GM10266 (cell line): ENCODE measurements around the gene SFTPD.
"Not testable (repeated sequence)": the region's sequence is repeated elsewhere in the genome, so short reads cannot be mapped to it uniquely, and the experiment has no call there.

Experiments
- DNase-seq: peaks from one replicate; pipeline ENCODE4 v3.0.0; 2012; ENCODE audit errors: extremely low spot score
- CTCF ChIP-seq: IDR thresholded peaks from 2 replicates; pipeline ENCODE4 v1.5.1; 2012; ENCODE audit warnings: mild to moderate bottlenecking, low read depth; ENCODE audit not compliant: control insufficient read depth, insufficient read depth; ENCODE audit errors: missing control alignments

The SFTPD gene

GRCh38 chr10:79948976-79949722 lies at the start of gene SFTPD:
SFTPD (minus strand) TSS chr10:79949105; CDS start chr10:79946659, 2,446 bp downstream.
- TF ChIP-seq CTCF = no peak
- no peak for DNase-seq

GRCh38 chr10:79995979-79996634 lies 47.2 kb upstream of the SFTPD start:
- DNase-seq = no peak
- no peak for TF ChIP-seq CTCF

GRCh38 chr10:79994556-79994955 lies 45.7 kb upstream of the SFTPD start:
- no peak for TF ChIP-seq CTCF
- DNase-seq = no peak

GRCh38 chr10:79988199-79988598 lies 39.3 kb upstream of the SFTPD start:
- DNase-seq = not testable (repeated sequence)

- DNase-seq = not testable (repeated sequence)
Measured at GRCh38 chr10:79986661-79987060, 37.8 kb upstream of the SFTPD start.

- DNase-seq = no peak
- TF ChIP-seq CTCF = no peak
Measured at GRCh38 chr10:79985481-79986072, 36.7 kb upstream of the SFTPD start.

- no peak for TF ChIP-seq CTCF
- DNase-seq = no peak
Measured at GRCh38 chr10:79984851-79985250, 35.9 kb upstream of the SFTPD start.

GRCh38 chr10:79983286-79983909 lies 34.5 kb upstream of the SFTPD start:
- no peak for TF ChIP-seq CTCF
- DNase-seq = no peak
